Fibroblast of lung (primary cell): ENCODE results near the gene NPAS4. TPM values are rescaled to one million over a fixed set of nuclear protein-coding genes. Genes with fewer than 3 reads are reported as not detected.

Experiments used
- DNase-seq, 2 donors: peaks; one replicate each; pipeline versions ENCODE4 v3.0.0 to v3.0.0-alpha.2; 2010; ENCODE audit warnings: low read depth in 2 of 2
- H2AFZ ChIP-seq: 2 replicates; pipeline ENCODE4 v1.5.1; 2012; ENCODE audit warnings: low read length, control low read depth, inconsistent platforms
- H3K27ac ChIP-seq: 2 replicates; pipeline ENCODE4 v1.5.1; 2011; ENCODE audit warnings: low read length, control low read depth; ENCODE audit not compliant: insufficient read depth
- H3K27me3 ChIP-seq: 2 replicates; pipeline ENCODE4 v1.5.1; 2011; ENCODE audit warnings: mild to moderate bottlenecking, low read length; ENCODE audit not compliant: control insufficient read depth, insufficient read depth
- H3K36me3 ChIP-seq: 2 replicates; pipeline ENCODE4 v1.5.1; 2011; ENCODE audit warnings: low read length; ENCODE audit not compliant: control insufficient read depth, insufficient read depth
- H3K4me1 ChIP-seq: 2 replicates; pipeline ENCODE4 v1.5.1; 2011; ENCODE audit warnings: low read length; ENCODE audit not compliant: control insufficient read depth, insufficient read depth; ENCODE audit errors: extremely low read depth
- H3K4me2 ChIP-seq: 2 replicates; pipeline ENCODE4 v1.5.1; 2011; ENCODE audit warnings: low read length, control low read depth; ENCODE audit not compliant: insufficient read depth; ENCODE audit errors: extremely low read depth
- H3K4me3 ChIP-seq, 4 experiments: fragments of 200-600 bp in 1 of 4; sonication (generic) in 1 of 4; replicated peaks in 1 of 4; 2 replicates each; pipeline ENCODE4 v1.5.1; 2011 to 2016; ENCODE audit warnings: low read length in 4 of 4, low read depth in 3 of 4, mild to moderate bottlenecking in 3 of 4, control low read depth in 2 of 4, inconsistent platforms in 1 of 4, mixed read lengths in 1 of 4; ENCODE audit not compliant: insufficient read depth in 1 of 4; ENCODE audit errors: control extremely low read depth in 1 of 4
- H3K79me2 ChIP-seq: 2 replicates; pipeline ENCODE4 v1.5.1; 2012; ENCODE audit warnings: mild to moderate bottlenecking, low read length, inconsistent platforms; ENCODE audit not compliant: control insufficient read depth, insufficient read depth
- H3K9ac ChIP-seq: 2 replicates; pipeline ENCODE4 v1.5.1; 2011; ENCODE audit warnings: mild to moderate bottlenecking, low read length, control low read depth; ENCODE audit not compliant: insufficient read depth
- H3K9me3 ChIP-seq: 2 replicates; pipeline ENCODE4 v1.5.1; 2012; ENCODE audit warnings: low read depth, low read length; ENCODE audit not compliant: control insufficient read depth, insufficient read depth
- H4K20me1 ChIP-seq: 2 replicates; pipeline ENCODE4 v1.5.1; 2011; ENCODE audit warnings: low read length; ENCODE audit not compliant: control insufficient read depth, insufficient read depth; ENCODE audit errors: extremely low read depth
- EZH2 ChIP-seq: IDR thresholded peaks from 2 replicates; pipeline ENCODE4 v1.5.1; 2012; ENCODE audit warnings: low read length, control low read depth, mild to moderate bottlenecking; ENCODE audit errors: missing control alignments
- polyA plus RNA-seq, 2 donors: library from polyadenylated mRNA; depleted of rRNA in 1 of 2; stranded (reverse) in 1 of 2; unstranded in 1 of 2; fragments of >200 nt; gene quantifications; 2 replicates each; pipeline ENCODE4 v1.2.1, GENCODE V29; 2011 to 2012; ENCODE audit warnings: missing spikeins in 1 of 2
- total RNA-seq: library from RNA; depleted of rRNA; stranded (reverse); fragments of >200 nt; gene quantifications from 2 replicates; pipeline ENCODE4 v1.2.1, GENCODE V29; 2014
- TF ChIP-seq, protein P1 (sequence below), 2 donors: IDR thresholded peaks in 1 of 2; conservative IDR thresholded peaks in 1 of 2; 1 replicate in 1 of 2; 2 replicates in 1 of 2; pipeline ENCODE4 v1.5.1; 2011 to 2012; ENCODE audit warnings: low read length in 2 of 2, control low read depth in 1 of 2, inconsistent platforms in 1 of 2, low read depth in 1 of 2, mild to moderate bottlenecking in 1 of 2

The NPAS4 gene
- total and polyA plus RNA-seq, 2 donors (not counting 1 experiment from before 2014, with no cell fraction given): 0.16 TPM; not detected in 1

DNA sequence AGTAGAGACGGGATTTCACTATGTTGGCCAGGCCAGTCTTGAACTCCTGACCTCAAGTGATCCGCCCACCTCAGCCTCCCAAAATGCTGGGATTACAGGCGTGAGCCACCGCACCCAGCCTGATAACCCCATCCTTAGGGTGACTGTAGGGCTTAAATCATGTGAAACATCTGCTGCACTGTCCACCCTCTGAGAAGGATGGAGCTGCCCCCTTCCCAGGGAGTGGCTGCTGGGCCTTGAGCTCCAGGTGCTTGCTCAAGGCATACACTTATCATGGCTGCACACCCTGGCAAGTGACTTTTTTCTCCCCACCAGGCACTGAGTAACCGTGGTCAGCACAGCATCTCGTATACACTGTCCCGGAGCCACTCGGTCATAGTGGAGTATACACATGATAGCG is 51.2 kb downstream of the NPAS4 start:
- no peak overlapping the region for H3K9ac ChIP-seq
- peaks cover 5% of the 10 kb centered on the region for H3K4me1 ChIP-seq
- no peak overlapping the region for H3K4me3 ChIP-seq
- no peaks in the 10 kb centered on the region for H3K9me3 ChIP-seq
- H3K36me3 ChIP-seq: peaks cover 9% of the 10 kb centered on the region
- H2AFZ ChIP-seq: no peak overlapping the region
- H4K20me1 ChIP-seq: no peaks in the 10 kb centered on the region
- H3K27ac ChIP-seq: no peak overlapping the region
- no peak for DNase-seq
- TF ChIP-seq EZH2: no peak
- TF ChIP-seq, protein P1, sequence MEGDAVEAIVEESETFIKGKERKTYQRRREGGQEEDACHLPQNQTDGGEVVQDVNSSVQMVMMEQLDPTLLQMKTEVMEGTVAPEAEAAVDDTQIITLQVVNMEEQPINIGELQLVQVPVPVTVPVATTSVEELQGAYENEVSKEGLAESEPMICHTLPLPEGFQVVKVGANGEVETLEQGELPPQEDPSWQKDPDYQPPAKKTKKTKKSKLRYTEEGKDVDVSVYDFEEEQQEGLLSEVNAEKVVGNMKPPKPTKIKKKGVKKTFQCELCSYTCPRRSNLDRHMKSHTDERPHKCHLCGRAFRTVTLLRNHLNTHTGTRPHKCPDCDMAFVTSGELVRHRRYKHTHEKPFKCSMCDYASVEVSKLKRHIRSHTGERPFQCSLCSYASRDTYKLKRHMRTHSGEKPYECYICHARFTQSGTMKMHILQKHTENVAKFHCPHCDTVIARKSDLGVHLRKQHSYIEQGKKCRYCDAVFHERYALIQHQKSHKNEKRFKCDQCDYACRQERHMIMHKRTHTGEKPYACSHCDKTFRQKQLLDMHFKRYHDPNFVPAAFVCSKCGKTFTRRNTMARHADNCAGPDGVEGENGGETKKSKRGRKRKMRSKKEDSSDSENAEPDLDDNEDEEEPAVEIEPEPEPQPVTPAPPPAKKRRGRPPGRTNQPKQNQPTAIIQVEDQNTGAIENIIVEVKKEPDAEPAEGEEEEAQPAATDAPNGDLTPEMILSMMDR (conservative IDR thresholded peaks at IDR 0.05 in 1 of 2, IDR thresholded peaks at IDR 0.05 in 1 of 2; ENCODE audit: low read depth in 1 of 2, low read length in 2 of 2): no peak
- H3K27me3 ChIP-seq: no peaks in the 10 kb centered on the region
- H3K4me2 ChIP-seq: no peak overlapping the region
- no peaks in the 10 kb centered on the region for H3K79me2 ChIP-seq

DNA sequence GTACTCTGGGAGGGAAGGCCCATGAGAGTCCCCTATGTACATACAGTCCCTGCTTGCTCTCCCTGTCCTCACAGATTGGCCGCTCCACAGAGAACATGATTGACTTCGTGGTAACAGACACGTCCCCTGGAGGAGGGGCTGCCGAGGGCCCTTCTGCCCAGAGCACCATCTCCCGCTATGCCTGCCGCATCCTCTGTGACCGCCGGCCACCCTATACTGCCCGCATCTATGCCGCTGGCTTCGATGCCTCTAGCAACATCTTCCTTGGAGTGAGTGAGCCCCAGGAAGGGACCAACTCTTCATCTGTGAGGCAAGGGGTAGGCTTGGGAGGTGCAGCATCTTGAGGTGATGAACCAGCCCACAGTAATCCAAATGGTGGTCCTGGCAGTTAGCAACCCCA is 52.3 kb downstream of the NPAS4 start:
- H3K4me3 ChIP-seq: no peak overlapping the region
- no peak overlapping the region for H3K9ac ChIP-seq
- peaks cover 9% of the 10 kb centered on the region for H3K36me3 ChIP-seq
- no peak overlapping the region for H3K4me2 ChIP-seq
- H3K79me2 ChIP-seq: no peaks in the 10 kb centered on the region
- H3K9me3 ChIP-seq: no peaks in the 10 kb centered on the region
- H3K27me3 ChIP-seq: no peaks in the 10 kb centered on the region
- no peak for DNase-seq
- no peak for TF ChIP-seq EZH2
- TF ChIP-seq, protein P1 (conservative IDR thresholded peaks at IDR 0.05 in 1 of 2, IDR thresholded peaks at IDR 0.05 in 1 of 2; ENCODE audit: low read depth in 1 of 2, low read length in 2 of 2): no peak
- H2AFZ ChIP-seq: no peak overlapping the region
- H4K20me1 ChIP-seq: no peaks in the 10 kb centered on the region
- H3K27ac ChIP-seq: no peak overlapping the region
- H3K4me1 ChIP-seq: no peaks in the 10 kb centered on the region

DNA sequence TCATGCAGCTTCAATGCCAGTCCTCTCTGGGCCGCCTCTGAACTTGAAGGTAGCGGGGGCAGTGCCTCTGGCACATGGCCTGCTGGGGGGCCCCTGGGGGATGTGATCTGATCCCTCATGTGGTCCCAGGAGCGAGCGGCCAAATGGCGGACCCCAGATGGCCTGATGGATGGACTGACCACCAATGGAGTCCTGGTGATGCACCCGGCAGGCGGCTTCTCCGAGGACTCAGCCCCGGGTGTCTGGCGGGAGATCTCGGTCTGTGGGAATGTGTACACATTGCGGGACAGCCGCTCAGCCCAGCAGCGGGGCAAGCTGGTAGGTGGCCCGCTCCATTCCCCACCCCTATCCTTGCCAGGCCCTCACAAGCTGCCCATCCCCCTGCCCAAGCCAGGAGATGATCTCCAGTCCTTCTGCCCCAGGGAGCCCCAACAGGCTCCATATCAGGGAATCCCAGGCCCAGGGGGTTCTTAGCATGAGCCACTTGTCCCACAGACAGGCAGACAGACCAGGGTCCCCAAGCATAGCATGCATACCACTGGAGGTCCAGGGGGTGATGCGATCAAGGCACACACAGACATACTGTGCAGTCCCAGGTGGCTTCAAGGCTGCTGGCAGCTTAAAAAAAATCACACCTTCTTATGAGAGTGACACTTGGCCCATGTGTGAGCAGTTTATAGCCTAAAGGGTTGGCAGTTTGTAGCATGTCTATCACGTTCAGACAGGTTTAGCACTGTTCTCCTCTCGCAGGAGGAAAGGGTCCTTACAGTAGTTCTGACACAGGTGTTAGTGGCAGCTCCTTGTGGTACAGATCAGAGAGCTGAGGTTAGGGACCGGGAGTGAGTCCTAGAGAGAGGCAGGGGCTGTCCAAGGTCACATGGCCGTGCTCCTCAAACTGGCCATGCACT is 53.0 kb downstream of the NPAS4 start:
- no peak overlapping the region for H3K4me3 ChIP-seq
- no peaks in the 10 kb centered on the region for H3K27me3 ChIP-seq
- DNase-seq: no peak
- no peaks in the 10 kb centered on the region for H3K9me3 ChIP-seq
- H3K36me3 ChIP-seq: peaks cover 9% of the 10 kb centered on the region
- peaks cover under 1% of the 10 kb centered on the region for H3K4me1 ChIP-seq
- no peaks in the 10 kb centered on the region for H4K20me1 ChIP-seq
- H3K4me2 ChIP-seq: no peak overlapping the region
- no peaks in the 10 kb centered on the region for H3K79me2 ChIP-seq
- H3K27ac ChIP-seq: no peak overlapping the region
- TF ChIP-seq, protein P1 (conservative IDR thresholded peaks at IDR 0.05 in 1 of 2, IDR thresholded peaks at IDR 0.05 in 1 of 2; ENCODE audit: low read depth in 1 of 2, low read length in 2 of 2): no peak
- TF ChIP-seq EZH2: no peak
- no peak overlapping the region for H2AFZ ChIP-seq
- H3K9ac ChIP-seq: no peak overlapping the region
